HepG2 (cell line): Measurements from ENCODE around the gene TRMT5. TPM values are rescaled to one million over a fixed set of nuclear protein-coding genes. Genes with fewer than 3 reads are reported as not detected.
A peak's percentile ranks its signal among the peaks of the same experiment; 100 is the strongest.

Experiments
- FOSL2 ChIP-seq: sonication (generic); formaldehyde crosslinking; IDR thresholded peaks from 2 replicates; pipeline ENCODE4 v1.4.0; 2020; ENCODE audit warnings: missing genetic modification reagents
- FOXC1 ChIP-seq: sonication (generic); formaldehyde crosslinking; IDR thresholded peaks from 2 replicates; pipeline ENCODE4 v1.8.0; 2022; ENCODE audit warnings: mild to moderate bottlenecking, missing genetic modification reagents, borderline replicate concordance
- FOXM1 ChIP-seq: sonication (generic); formaldehyde crosslinking; IDR thresholded peaks from 2 replicates; pipeline ENCODE4 v1.5.0; 2020; ENCODE audit warnings: missing genetic modification reagents
- NAIF1 ChIP-seq: sonication (generic); formaldehyde crosslinking; IDR thresholded peaks from 2 replicates; pipeline ENCODE4 v1.5.0; 2020; ENCODE audit warnings: mild to moderate bottlenecking, missing genetic modification reagents, borderline replicate concordance
- TAF1 ChIP-seq: sonication (generic); formaldehyde crosslinking; IDR thresholded peaks from 2 replicates; pipeline ENCODE4 v1.4.0; 2020; ENCODE audit warnings: missing genetic modification reagents
- ZBTB21 ChIP-seq: sonication (generic); formaldehyde crosslinking; IDR thresholded peaks from 2 replicates; pipeline ENCODE4 v1.4.0; 2020; ENCODE audit warnings: missing genetic modification reagents
- ZNF263 ChIP-seq: sonication (generic); formaldehyde crosslinking; IDR thresholded peaks from 2 replicates; pipeline ENCODE4 v1.4.0; 2020; ENCODE audit warnings: missing genetic modification reagents
- ZNF549 ChIP-seq: sonication (generic); formaldehyde crosslinking; IDR thresholded peaks from 2 replicates; pipeline ENCODE4 v1.5.0; 2020; ENCODE audit warnings: missing genetic modification reagents
- ZNF720 ChIP-seq: sonication (generic); formaldehyde crosslinking; IDR thresholded peaks from 2 replicates; pipeline ENCODE4 v1.4.0; 2020; ENCODE audit warnings: missing genetic modification reagents
- polyA plus RNA-seq, 8 experiments: library from polyadenylated mRNA; depleted of rRNA in 3 of 8; stranded (reverse) in 7 of 8; unstranded in 1 of 8; fragments of >200 nt; fragmentation: Illumina TruSeq in 4 of 8; extraction: Trizol in 4 of 8; gene quantifications; 2 replicates each; pipeline versions ENCODE4 v1.2.1 to v1.2.3, GENCODE V29; 2011 to 2016; ENCODE audit warnings: low read depth in 4 of 8, missing spikeins in 1 of 8, mixed read lengths in 1 of 8; ENCODE audit not compliant: insufficient read depth in 1 of 8
- total RNA-seq, 5 experiments: library from RNA; depleted of rRNA; stranded (reverse); fragments of >200 nt; fragmentation: Illumina TruSeq; extraction: Trizol; gene quantifications; 2 replicates each; pipeline ENCODE4 v1.2.3, GENCODE V29; 2016; ENCODE audit warnings: low read depth in 1 of 5
- TF ChIP-seq, protein P1 (sequence below): fragments of 450-650 bp; IDR thresholded peaks from 2 replicates; pipeline ENCODE4 v1.6.1; 2017
- TF ChIP-seq, protein P2 (sequence below): sonication (generic); formaldehyde crosslinking; IDR thresholded peaks from 2 replicates; pipeline ENCODE4 v1.5.0; 2020; ENCODE audit warnings: missing genetic modification reagents
- TF ChIP-seq, protein P3 (sequence below): sonication (generic); formaldehyde crosslinking; IDR thresholded peaks from 2 replicates; pipeline ENCODE4 v1.4.0; 2020; ENCODE audit warnings: missing genetic modification reagents
- TF ChIP-seq, protein P4 (sequence below): sonication (generic); formaldehyde crosslinking; IDR thresholded peaks from 2 replicates; pipeline ENCODE4 v1.4.0; 2020; ENCODE audit warnings: missing genetic modification reagents
- TF ChIP-seq, protein P5 (sequence below): IDR thresholded peaks from 2 replicates; pipeline ENCODE4 v1.6.1; 2018; ENCODE audit warnings: missing genetic modification reagents
- TF ChIP-seq, protein P6 (sequence below): sonication (generic); formaldehyde crosslinking; IDR thresholded peaks from 2 replicates; pipeline ENCODE4 v1.5.1; 2020; ENCODE audit warnings: missing genetic modification reagents, mild to moderate bottlenecking, borderline replicate concordance
- TF ChIP-seq, protein P7 (sequence below): sonication (generic); formaldehyde crosslinking; conservative IDR thresholded peaks from 2 replicates; pipeline ENCODE4 v1.8.0; 2022; ENCODE audit warnings: low read depth, missing genetic modification reagents
- TF ChIP-seq, protein P8 (sequence below): sonication (generic); formaldehyde crosslinking; IDR thresholded peaks from 2 replicates; pipeline ENCODE4 v1.4.0; 2020; ENCODE audit warnings: missing genetic modification reagents, low read depth, mild to moderate bottlenecking, borderline replicate concordance

TRMT5 gene
- total and polyA plus RNA-seq, 2 of the 13 experiments (the other 11 are each of a cell fraction or from before 2014, with no cell fraction given) = 3.6 to 16.0 TPM

DNA sequence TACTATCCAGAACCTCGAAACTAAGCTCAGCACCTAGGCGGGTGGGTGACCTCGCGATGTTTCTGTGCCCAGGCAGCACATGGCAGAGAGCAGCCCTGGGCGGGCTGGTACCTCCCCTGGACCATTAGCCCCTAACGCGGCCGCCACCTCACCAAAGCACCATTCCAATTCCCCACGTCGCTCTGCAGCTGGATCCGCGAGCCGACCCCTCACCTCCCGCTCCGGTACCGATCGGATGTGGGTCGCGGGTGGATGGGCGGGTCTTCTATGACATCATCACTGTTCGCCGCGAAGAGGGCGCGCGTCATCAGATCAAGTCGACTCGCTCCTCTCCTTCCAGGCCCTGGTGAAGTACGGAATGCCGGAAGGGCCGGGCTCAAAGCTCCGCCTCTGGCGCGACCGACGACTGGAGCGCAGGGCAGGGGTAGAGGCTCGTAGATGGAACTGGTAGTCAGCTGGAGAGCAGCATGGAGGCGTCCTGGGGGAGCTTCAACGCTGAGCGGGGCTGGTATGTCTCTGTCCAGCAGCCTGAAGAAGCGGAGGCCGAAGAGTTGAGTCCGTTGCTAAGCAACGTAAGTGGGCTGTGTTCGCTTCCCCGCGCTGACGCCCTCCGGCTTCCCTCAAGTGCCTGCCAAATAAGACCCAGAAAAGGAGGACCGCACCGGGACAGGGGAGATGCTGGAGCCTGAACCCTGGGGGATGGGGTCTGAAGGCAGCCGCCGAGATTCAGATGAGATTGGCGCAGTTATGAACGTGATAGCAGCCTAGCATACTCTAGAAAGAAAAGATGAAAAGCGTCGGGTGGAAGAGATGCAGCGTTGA, at the start of gene TRMT5, which contains the start of gene SLC38A6 (continued):
- TF ChIP-seq, protein P1, sequence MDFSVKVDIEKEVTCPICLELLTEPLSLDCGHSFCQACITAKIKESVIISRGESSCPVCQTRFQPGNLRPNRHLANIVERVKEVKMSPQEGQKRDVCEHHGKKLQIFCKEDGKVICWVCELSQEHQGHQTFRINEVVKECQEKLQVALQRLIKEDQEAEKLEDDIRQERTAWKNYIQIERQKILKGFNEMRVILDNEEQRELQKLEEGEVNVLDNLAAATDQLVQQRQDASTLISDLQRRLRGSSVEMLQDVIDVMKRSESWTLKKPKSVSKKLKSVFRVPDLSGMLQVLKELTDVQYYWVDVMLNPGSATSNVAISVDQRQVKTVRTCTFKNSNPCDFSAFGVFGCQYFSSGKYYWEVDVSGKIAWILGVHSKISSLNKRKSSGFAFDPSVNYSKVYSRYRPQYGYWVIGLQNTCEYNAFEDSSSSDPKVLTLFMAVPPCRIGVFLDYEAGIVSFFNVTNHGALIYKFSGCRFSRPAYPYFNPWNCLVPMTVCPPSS = no peak
- TF ChIP-seq, protein P2, sequence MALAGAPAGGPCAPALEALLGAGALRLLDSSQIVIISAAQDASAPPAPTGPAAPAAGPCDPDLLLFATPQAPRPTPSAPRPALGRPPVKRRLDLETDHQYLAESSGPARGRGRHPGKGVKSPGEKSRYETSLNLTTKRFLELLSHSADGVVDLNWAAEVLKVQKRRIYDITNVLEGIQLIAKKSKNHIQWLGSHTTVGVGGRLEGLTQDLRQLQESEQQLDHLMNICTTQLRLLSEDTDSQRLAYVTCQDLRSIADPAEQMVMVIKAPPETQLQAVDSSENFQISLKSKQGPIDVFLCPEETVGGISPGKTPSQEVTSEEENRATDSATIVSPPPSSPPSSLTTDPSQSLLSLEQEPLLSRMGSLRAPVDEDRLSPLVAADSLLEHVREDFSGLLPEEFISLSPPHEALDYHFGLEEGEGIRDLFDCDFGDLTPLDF (CRISPR knock-in tag) = no peak; the same call in 1 of the 2 replicates
- TF ChIP-seq FOSL2 (CRISPR knock-in tag) (peak; percentile 70), NAIF1 (CRISPR knock-in tag) (peak; percentile 87), ZBTB21 (CRISPR knock-in tag) (peak; percentile 86), ZNF720 (CRISPR knock-in tag) (no peak), FOXC1 (CRISPR knock-in tag) (0 out of 2 replicates have a peak, but pooled peaks have one; percentile 45), ZNF263 (CRISPR knock-in tag) (peak; percentile 34; the same call in 1 of the 2 replicates), ZNF549 (CRISPR knock-in tag) (no peak), FOXM1 (CRISPR knock-in tag) (no peak), TAF1 (CRISPR knock-in tag) (peak; percentile 75)
- TF ChIP-seq, protein P3, sequence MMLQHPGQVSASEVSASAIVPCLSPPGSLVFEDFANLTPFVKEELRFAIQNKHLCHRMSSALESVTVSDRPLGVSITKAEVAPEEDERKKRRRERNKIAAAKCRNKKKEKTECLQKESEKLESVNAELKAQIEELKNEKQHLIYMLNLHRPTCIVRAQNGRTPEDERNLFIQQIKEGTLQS (CRISPR knock-in tag) = peak; percentile 52; the same call in 1 of the 2 replicates
- TF ChIP-seq, protein P4, sequence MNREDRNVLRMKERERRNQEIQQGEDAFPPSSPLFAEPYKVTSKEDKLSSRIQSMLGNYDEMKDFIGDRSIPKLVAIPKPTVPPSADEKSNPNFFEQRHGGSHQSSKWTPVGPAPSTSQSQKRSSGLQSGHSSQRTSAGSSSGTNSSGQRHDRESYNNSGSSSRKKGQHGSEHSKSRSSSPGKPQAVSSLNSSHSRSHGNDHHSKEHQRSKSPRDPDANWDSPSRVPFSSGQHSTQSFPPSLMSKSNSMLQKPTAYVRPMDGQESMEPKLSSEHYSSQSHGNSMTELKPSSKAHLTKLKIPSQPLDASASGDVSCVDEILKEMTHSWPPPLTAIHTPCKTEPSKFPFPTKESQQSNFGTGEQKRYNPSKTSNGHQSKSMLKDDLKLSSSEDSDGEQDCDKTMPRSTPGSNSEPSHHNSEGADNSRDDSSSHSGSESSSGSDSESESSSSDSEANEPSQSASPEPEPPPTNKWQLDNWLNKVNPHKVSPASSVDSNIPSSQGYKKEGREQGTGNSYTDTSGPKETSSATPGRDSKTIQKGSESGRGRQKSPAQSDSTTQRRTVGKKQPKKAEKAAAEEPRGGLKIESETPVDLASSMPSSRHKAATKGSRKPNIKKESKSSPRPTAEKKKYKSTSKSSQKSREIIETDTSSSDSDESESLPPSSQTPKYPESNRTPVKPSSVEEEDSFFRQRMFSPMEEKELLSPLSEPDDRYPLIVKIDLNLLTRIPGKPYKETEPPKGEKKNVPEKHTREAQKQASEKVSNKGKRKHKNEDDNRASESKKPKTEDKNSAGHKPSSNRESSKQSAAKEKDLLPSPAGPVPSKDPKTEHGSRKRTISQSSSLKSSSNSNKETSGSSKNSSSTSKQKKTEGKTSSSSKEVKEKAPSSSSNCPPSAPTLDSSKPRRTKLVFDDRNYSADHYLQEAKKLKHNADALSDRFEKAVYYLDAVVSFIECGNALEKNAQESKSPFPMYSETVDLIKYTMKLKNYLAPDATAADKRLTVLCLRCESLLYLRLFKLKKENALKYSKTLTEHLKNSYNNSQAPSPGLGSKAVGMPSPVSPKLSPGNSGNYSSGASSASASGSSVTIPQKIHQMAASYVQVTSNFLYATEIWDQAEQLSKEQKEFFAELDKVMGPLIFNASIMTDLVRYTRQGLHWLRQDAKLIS (CRISPR knock-in tag) = no peak
- TF ChIP-seq, protein P5, sequence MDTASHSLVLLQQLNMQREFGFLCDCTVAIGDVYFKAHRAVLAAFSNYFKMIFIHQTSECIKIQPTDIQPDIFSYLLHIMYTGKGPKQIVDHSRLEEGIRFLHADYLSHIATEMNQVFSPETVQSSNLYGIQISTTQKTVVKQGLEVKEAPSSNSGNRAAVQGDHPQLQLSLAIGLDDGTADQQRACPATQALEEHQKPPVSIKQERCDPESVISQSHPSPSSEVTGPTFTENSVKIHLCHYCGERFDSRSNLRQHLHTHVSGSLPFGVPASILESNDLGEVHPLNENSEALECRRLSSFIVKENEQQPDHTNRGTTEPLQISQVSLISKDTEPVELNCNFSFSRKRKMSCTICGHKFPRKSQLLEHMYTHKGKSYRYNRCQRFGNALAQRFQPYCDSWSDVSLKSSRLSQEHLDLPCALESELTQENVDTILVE (CRISPR knock-in tag) = peak; percentile 45; the same call in 1 of the 2 replicates
- TF ChIP-seq, protein P6, sequence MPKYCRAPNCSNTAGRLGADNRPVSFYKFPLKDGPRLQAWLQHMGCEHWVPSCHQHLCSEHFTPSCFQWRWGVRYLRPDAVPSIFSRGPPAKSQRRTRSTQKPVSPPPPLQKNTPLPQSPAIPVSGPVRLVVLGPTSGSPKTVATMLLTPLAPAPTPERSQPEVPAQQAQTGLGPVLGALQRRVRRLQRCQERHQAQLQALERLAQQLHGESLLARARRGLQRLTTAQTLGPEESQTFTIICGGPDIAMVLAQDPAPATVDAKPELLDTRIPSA (CRISPR knock-in tag) = no peak
- TF ChIP-seq, protein P7, sequence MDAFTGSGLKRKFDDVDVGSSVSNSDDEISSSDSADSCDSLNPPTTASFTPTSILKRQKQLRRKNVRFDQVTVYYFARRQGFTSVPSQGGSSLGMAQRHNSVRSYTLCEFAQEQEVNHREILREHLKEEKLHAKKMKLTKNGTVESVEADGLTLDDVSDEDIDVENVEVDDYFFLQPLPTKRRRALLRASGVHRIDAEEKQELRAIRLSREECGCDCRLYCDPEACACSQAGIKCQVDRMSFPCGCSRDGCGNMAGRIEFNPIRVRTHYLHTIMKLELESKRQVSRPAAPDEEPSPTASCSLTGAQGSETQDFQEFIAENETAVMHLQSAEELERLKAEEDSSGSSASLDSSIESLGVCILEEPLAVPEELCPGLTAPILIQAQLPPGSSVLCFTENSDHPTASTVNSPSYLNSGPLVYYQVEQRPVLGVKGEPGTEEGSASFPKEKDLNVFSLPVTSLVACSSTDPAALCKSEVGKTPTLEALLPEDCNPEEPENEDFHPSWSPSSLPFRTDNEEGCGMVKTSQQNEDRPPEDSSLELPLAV (CRISPR knock-in tag) = no peak
- TF ChIP-seq, protein P8, sequence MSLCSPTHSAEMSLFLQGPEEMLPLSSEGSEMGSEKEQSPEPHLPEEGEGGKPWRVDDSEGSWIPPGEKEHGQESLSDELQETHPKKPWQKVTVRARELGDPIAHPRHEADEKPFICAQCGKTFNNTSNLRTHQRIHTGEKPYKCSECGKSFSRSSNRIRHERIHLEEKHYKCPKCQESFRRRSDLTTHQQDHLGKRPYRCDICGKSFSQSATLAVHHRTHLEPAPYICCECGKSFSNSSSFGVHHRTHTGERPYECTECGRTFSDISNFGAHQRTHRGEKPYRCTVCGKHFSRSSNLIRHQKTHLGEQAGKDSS (CRISPR knock-in tag) = no peak; the same call in none of the 2 replicates
